WTC11 (cell line): ENCODE measurements around the gene GALK2. TPM values are rescaled to one million over a fixed set of nuclear protein-coding genes. Genes with fewer than 3 reads are reported as not detected.

Experiments
- ATAC-seq: fragments of 200-7000 bp; cut with Tn5 transposase; 2 replicates; pipeline ENCODE4 v1.10.0; 2021; ENCODE audit warnings: mild to moderate bottlenecking, moderate library complexity
- CTCF ChIA-PET: fragments of 300-600 bp; sonication (Branson Sonifier 250); formaldehyde crosslinking; loops from one replicate; lab custom pipeline; 2021; ENCODE audit warnings: antibody characterized with exemption; lab: Charles Lee
- POLR2A ChIA-PET: fragments of 350-600 bp; sonication (Branson Sonifier 250); formaldehyde crosslinking; loops from one replicate; lab custom pipeline; 2021; ENCODE audit warnings: antibody characterized with exemption; lab: Charles Lee
- DNase-seq: peaks from one replicate; pipeline ENCODE4 v3.0.0; 2021; ENCODE audit warnings: low spot score
- H3K27ac Mint-ChIP-seq: 2 replicates; pipeline ENCODE4 v1.8.0; 2021; ENCODE audit warnings: mixed read lengths
- H3K27me3 Mint-ChIP-seq: 2 replicates; pipeline ENCODE4 v1.8.0; 2021; ENCODE audit warnings: low read depth, mild to moderate bottlenecking, moderate library complexity, mixed read lengths
- H3K36me3 Mint-ChIP-seq: 2 replicates; pipeline ENCODE4 v1.8.0; 2021; ENCODE audit warnings: mixed read lengths
- H3K4me1 Mint-ChIP-seq: 2 replicates; pipeline ENCODE4 v1.8.0; 2022; ENCODE audit warnings: mixed read lengths
- H3K4me3 Mint-ChIP-seq: 2 replicates; pipeline ENCODE4 v1.8.0; 2021; ENCODE audit warnings: mild to moderate bottlenecking, moderate library complexity, mixed read lengths
- H3K9me3 Mint-ChIP-seq: 2 replicates; pipeline ENCODE4 v1.8.0; 2021; ENCODE audit warnings: mixed read lengths
- ATF2 ChIP-seq: sonication (generic); formaldehyde crosslinking; IDR thresholded peaks from 2 replicates; pipeline ENCODE4 v1.8.1; 2022; ENCODE audit warnings: low read depth, missing genetic modification reagents, borderline replicate concordance
- CREM ChIP-seq: sonication (generic); formaldehyde crosslinking; IDR thresholded peaks from 2 replicates; pipeline ENCODE4 v1.8.1; 2022; ENCODE audit warnings: mild to moderate bottlenecking, missing genetic modification reagents, moderate library complexity
- JAZF1 ChIP-seq: fragments of 250-450 bp; sonication (Bioruptor Pico); IDR thresholded peaks from 2 replicates; pipeline ENCODE4 v1.9.0; 2021; ENCODE audit warnings: moderate library complexity, mild to moderate bottlenecking, inconsistent platforms
- JUN ChIP-seq: sonication (generic); formaldehyde crosslinking; IDR thresholded peaks from 2 replicates; pipeline ENCODE4 v1.8.0; 2023; ENCODE audit warnings: mild to moderate bottlenecking, missing genetic modification reagents
- MXD4 ChIP-seq: fragments of 250-450 bp; sonication (Bioruptor Pico); IDR thresholded peaks from 2 replicates; pipeline ENCODE4 v1.8.0; 2021; ENCODE audit warnings: mild to moderate bottlenecking, moderate library complexity, borderline replicate concordance
- NFATC4 ChIP-seq: fragments of 250-450 bp; sonication (Bioruptor Pico); IDR thresholded peaks from 2 replicates; pipeline ENCODE4 v1.9.0; 2021; ENCODE audit warnings: mild to moderate bottlenecking
- PRRX2 ChIP-seq: fragments of 250-450 bp; sonication (Bioruptor Pico); IDR thresholded peaks from 2 replicates; pipeline ENCODE4 v1.8.0; 2021; ENCODE audit warnings: mild to moderate bottlenecking
- SMAD4 ChIP-seq: sonication (generic); formaldehyde crosslinking; IDR thresholded peaks from 2 replicates; pipeline ENCODE4 v1.8.0; 2022; ENCODE audit warnings: mild to moderate bottlenecking, missing genetic modification reagents
- SOX15 ChIP-seq: fragments of 250-450 bp; sonication (Bioruptor Pico); IDR thresholded peaks from 2 replicates; pipeline ENCODE4 v1.9.0; 2021; ENCODE audit warnings: mild to moderate bottlenecking
- SP1 ChIP-seq: sonication (generic); formaldehyde crosslinking; conservative IDR thresholded peaks from 2 replicates; pipeline ENCODE4 v1.8.1; 2022; ENCODE audit warnings: missing genetic modification reagents
- TP53 ChIP-seq: sonication (generic); formaldehyde crosslinking; IDR thresholded peaks from 2 replicates; pipeline ENCODE4 v1.8.1; 2023; ENCODE audit warnings: mild to moderate bottlenecking, missing genetic modification reagents
- ZMAT4 ChIP-seq: fragments of 250-450 bp; sonication (Bioruptor Pico); IDR thresholded peaks from 2 replicates; pipeline ENCODE4 v1.9.0; 2021; ENCODE audit warnings: mild to moderate bottlenecking
- ZNF219 ChIP-seq: sonication (generic); formaldehyde crosslinking; IDR thresholded peaks from 2 replicates; pipeline ENCODE4 v1.8.0; 2023; ENCODE audit warnings: missing genetic modification reagents, mild to moderate bottlenecking, borderline replicate concordance
- ZNF232 ChIP-seq: sonication (generic); formaldehyde crosslinking; IDR thresholded peaks from 2 replicates; pipeline ENCODE4 v1.8.0; 2022; ENCODE audit warnings: mild to moderate bottlenecking, missing genetic modification reagents
- ZNF281 ChIP-seq: sonication (generic); formaldehyde crosslinking; IDR thresholded peaks from 2 replicates; pipeline ENCODE4 v1.8.0; 2023; ENCODE audit warnings: mild to moderate bottlenecking, missing genetic modification reagents
- ZNF423 ChIP-seq: fragments of 250-450 bp; sonication (Bioruptor Pico); IDR thresholded peaks from 2 replicates; pipeline ENCODE4 v2.1.2; 2022; ENCODE audit warnings: mild to moderate bottlenecking, moderate library complexity
- total RNA-seq: library from RNA; stranded (reverse); gene quantifications from 3 replicates; pipeline ENCODE4 v1.2.3, GENCODE V29; 2021
- TF ChIP-seq, protein P1 (sequence below): sonication (generic); formaldehyde crosslinking; IDR thresholded peaks from 2 replicates; pipeline ENCODE4 v1.8.0; 2022; ENCODE audit warnings: mild to moderate bottlenecking, missing genetic modification reagents
- TF ChIP-seq, protein P2 (sequence below): sonication (generic); formaldehyde crosslinking; IDR thresholded peaks from 2 replicates; pipeline ENCODE4 v1.8.0; 2022; ENCODE audit warnings: mild to moderate bottlenecking, missing genetic modification reagents
- TF ChIP-seq, protein P3 (sequence below): fragments of 250-450 bp; sonication (Bioruptor Pico); IDR thresholded peaks from 2 replicates; pipeline ENCODE4 v2.1.2; 2022; ENCODE audit warnings: mild to moderate bottlenecking, moderate library complexity
- TF ChIP-seq, protein P4 (sequence below): sonication (generic); formaldehyde crosslinking; IDR thresholded peaks from 2 replicates; pipeline ENCODE4 v1.8.1; 2023; ENCODE audit warnings: mild to moderate bottlenecking, missing genetic modification reagents, moderate library complexity

The GALK2 gene
- total RNA-seq, 1 experiment from 2014 or later = 16.9 TPM

DNA sequence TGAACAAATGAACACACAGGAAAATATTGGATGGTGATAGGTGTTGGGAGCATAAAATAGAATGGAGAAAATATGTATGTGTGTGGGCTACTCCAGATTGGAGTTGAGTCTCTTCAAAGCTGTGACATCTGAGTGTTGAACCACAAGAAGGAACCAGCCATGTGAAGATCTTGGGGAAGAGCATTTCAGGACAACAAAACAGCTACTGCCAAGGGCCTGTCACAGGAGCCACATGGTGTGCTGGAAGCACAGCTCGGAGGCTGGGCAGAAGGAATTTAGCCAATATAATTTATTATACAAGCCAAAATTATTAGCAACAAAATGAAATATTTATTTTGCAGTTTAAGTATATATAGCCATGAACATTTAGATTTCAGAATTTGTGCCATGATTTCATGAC lies 144.7 kb downstream of the GALK2 start:
- Mint-ChIP-seq H3K4me3 (no peak overlapping the region), H3K36me3 (peaks cover 15% of the 10 kb centered on the region), H3K27ac (peak overlapping the region; percentile 2; the same call in 1 of the 2 replicates), H3K27me3 (no peaks in the 10 kb centered on the region), H3K4me1 (peaks cover 24% of the 10 kb centered on the region), H3K9me3 (peaks cover 18% of the 10 kb centered on the region)
- DNase-seq = no peak
- no peak for ATAC-seq
- TF ChIP-seq CREM (CRISPR knock-in tag) = no peak
- TF ChIP-seq, protein P1, sequence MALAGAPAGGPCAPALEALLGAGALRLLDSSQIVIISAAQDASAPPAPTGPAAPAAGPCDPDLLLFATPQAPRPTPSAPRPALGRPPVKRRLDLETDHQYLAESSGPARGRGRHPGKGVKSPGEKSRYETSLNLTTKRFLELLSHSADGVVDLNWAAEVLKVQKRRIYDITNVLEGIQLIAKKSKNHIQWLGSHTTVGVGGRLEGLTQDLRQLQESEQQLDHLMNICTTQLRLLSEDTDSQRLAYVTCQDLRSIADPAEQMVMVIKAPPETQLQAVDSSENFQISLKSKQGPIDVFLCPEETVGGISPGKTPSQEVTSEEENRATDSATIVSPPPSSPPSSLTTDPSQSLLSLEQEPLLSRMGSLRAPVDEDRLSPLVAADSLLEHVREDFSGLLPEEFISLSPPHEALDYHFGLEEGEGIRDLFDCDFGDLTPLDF (CRISPR knock-in tag) = no peak
- TF ChIP-seq MXD4 (CRISPR knock-in tag) = no peak
- TF ChIP-seq SP1 = no peak
- TF ChIP-seq, protein P2, sequence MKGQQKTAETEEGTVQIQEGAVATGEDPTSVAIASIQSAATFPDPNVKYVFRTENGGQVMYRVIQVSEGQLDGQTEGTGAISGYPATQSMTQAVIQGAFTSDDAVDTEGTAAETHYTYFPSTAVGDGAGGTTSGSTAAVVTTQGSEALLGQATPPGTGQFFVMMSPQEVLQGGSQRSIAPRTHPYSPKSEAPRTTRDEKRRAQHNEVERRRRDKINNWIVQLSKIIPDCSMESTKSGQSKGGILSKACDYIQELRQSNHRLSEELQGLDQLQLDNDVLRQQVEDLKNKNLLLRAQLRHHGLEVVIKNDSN (CRISPR knock-in tag) = no peak
- TF ChIP-seq JAZF1 (CRISPR knock-in tag) = no peak
- TF ChIP-seq SMAD4 (CRISPR knock-in tag) = no peak
- POLR2A ChIA-PET = no interaction called here
- CTCF ChIA-PET = no interaction called here

- no peaks in the 10 kb centered on the region for H3K27me3 Mint-ChIP-seq
- H3K27ac Mint-ChIP-seq = peak overlapping the region; percentile 82
- peaks cover 18% of the 10 kb centered on the region for H3K9me3 Mint-ChIP-seq
- no peak overlapping the region for H3K4me3 Mint-ChIP-seq
- peaks cover 15% of the 10 kb centered on the region for H3K36me3 Mint-ChIP-seq
- ATAC-seq = peak; percentile 92
- peaks cover 24% of the 10 kb centered on the region for H3K4me1 Mint-ChIP-seq
- peak; percentile 78; the same call in 1 of the 2 replicates for TF ChIP-seq ZNF423 (CRISPR knock-in tag)
- TF ChIP-seq ATF2 (CRISPR knock-in tag) = no peak
- ChIA-PET CTCF (no interaction called here), POLR2A (no interaction called here)
- no peak for DNase-seq
Measured at GRCh38 chr15:49315391-49315823, 145.4 kb downstream of the GALK2 start.

GRCh38 chr15:49320351-49320750 lies 150.3 kb downstream of the GALK2 start:
- Mint-ChIP-seq H3K36me3 (peaks cover 13% of the 10 kb centered on the region), H3K4me3 (no peak overlapping the region), H3K27me3 (no peaks in the 10 kb centered on the region), H3K27ac (no peak overlapping the region), H3K9me3 (peaks cover 9% of the 10 kb centered on the region), H3K4me1 (peaks cover 40% of the 10 kb centered on the region)
- DNase-seq (no peak), ATAC-seq (no peak)
- TF ChIP-seq, protein P3, sequence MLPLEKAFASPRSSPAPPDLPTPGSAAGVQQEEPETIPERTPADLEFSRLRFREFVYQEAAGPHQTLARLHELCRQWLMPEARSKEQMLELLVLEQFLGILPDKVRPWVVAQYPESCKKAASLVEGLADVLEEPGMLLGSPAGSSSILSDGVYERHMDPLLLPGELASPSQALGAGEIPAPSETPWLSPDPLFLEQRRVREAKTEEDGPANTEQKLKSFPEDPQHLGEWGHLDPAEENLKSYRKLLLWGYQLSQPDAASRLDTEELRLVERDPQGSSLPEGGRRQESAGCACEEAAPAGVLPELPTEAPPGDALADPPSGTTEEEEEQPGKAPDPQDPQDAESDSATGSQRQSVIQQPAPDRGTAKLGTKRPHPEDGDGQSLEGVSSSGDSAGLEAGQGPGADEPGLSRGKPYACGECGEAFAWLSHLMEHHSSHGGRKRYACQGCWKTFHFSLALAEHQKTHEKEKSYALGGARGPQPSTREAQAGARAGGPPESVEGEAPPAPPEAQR (CRISPR knock-in tag) = no peak
- no peak for TF ChIP-seq NFATC4 (CRISPR knock-in tag)
- ChIA-PET CTCF (no interaction called here), POLR2A (no interaction called here)

DNA sequence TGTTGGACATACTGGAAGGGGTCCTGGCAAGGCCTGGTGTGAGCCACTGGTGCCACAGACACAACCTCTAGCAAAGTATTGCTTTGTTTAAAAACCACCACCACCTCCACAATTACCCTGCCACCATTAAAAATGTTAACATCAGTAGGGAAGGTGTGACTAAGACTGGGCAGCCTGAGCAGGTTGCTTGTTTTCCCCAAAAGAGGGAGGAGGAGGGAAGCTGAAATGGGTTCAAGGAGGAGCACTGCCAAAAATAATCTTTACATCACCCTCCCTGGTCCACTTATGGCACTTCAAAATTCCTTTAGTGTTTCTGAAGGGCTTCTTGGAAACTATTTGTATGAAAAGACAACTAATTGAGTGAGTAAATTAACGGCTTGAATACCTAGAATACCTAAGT lies 153.2 kb downstream of the GALK2 start:
- ChIA-PET POLR2A (no interaction called here), CTCF (no interaction called here)
- no peaks in the 10 kb centered on the region for H3K9me3 Mint-ChIP-seq
- H3K27ac Mint-ChIP-seq = peak overlapping the region; percentile 29
- no peaks in the 10 kb centered on the region for H3K27me3 Mint-ChIP-seq
- H3K4me1 Mint-ChIP-seq = peaks cover 48% of the 10 kb centered on the region
- H3K36me3 Mint-ChIP-seq = peaks cover 7% of the 10 kb centered on the region; the same call in 1 of the 2 replicates
- H3K4me3 Mint-ChIP-seq = no peak overlapping the region; the same call in 1 of the 2 replicates
- DNase-seq (no peak), ATAC-seq (no peak)
- TF ChIP-seq ZNF219 (CRISPR knock-in tag) (no peak), SOX15 (CRISPR knock-in tag) (no peak), ZNF232 (no peak), ATF2 (CRISPR knock-in tag) (no peak), ZMAT4 (CRISPR knock-in tag) (no peak), PRRX2 (CRISPR knock-in tag) (no peak), TP53 (CRISPR knock-in tag) (no peak), ZNF281 (CRISPR knock-in tag) (no peak), JUN (no peak)
- TF ChIP-seq, protein P4, sequence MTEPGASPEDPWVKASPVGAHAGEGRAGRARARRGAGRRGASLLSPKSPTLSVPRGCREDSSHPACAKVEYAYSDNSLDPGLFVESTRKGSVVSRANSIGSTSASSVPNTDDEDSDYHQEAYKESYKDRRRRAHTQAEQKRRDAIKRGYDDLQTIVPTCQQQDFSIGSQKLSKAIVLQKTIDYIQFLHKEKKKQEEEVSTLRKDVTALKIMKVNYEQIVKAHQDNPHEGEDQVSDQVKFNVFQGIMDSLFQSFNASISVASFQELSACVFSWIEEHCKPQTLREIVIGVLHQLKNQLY = no peak
